HEK293T (cell line): Measurements from ENCODE around the gene ACO2.
A peak's percentile ranks its signal among the peaks of the same experiment; 100 is the strongest.

Experiments
- CTCF ChIA-PET: fragments of 350-600 bp; formaldehyde crosslinking; extraction: SDS; loops from one replicate; lab custom pipeline; 2021; ENCODE audit warnings: antibody characterized with exemption, inconsistent platforms; lab: Yijun Ruan, JAX
- POLR2A ChIA-PET: fragments of 350-600 bp; formaldehyde crosslinking; extraction: SDS; loops from one replicate; lab custom pipeline; 2020; ENCODE audit warnings: antibody characterized with exemption, inconsistent platforms; lab: Yijun Ruan, JAX
- DNase-seq: peaks from one replicate; pipeline ENCODE4 v3.0.0; 2012; ENCODE audit warnings: mixed read lengths; ENCODE audit errors: extremely low spot score
- ARNT ChIP-seq: fragments of 450-650 bp; IDR thresholded peaks from 2 replicates; pipeline ENCODE4 v1.6.1; 2017; ENCODE audit warnings: mild to moderate bottlenecking
- BHLHE40 ChIP-seq: fragments of 450-650 bp; IDR thresholded peaks from 2 replicates; pipeline ENCODE4 v1.6.1; 2016; ENCODE audit warnings: mild to moderate bottlenecking, moderate library complexity, borderline replicate concordance
- CTBP1 ChIP-seq: fragments of 450-650 bp; IDR thresholded peaks from 2 replicates; pipeline ENCODE4 v1.6.1; 2016; ENCODE audit warnings: borderline replicate concordance
- ELF4 ChIP-seq: fragments of 450-650 bp; IDR thresholded peaks from 2 replicates; pipeline ENCODE4 v1.6.1; 2017; ENCODE audit warnings: antibody characterized with exemption
- FOXA1 ChIP-seq: fragments of 450-650 bp; IDR thresholded peaks from 2 replicates; pipeline ENCODE4 v1.6.1; 2016; ENCODE audit warnings: mild to moderate bottlenecking
- FOXK2 ChIP-seq: fragments of 450-650 bp; IDR thresholded peaks from 2 replicates; pipeline ENCODE4 v1.6.1; 2016; ENCODE audit warnings: mild to moderate bottlenecking
- FOXM1 ChIP-seq: fragments of 450-650 bp; IDR thresholded peaks from 2 replicates; pipeline ENCODE4 v1.6.1; 2017; ENCODE audit warnings: mild to moderate bottlenecking, borderline replicate concordance
- HDGF ChIP-seq: fragments of 450-650 bp; IDR thresholded peaks from 2 replicates; pipeline ENCODE4 v1.6.1; 2017; ENCODE audit warnings: antibody characterized with exemption, borderline replicate concordance
- L3MBTL2 ChIP-seq: fragments of 450-650 bp; conservative IDR thresholded peaks from 2 replicates; pipeline ENCODE4 v1.6.1; 2016; ENCODE audit warnings: mild to moderate bottlenecking
- LEF1 ChIP-seq: fragments of 450-650 bp; IDR thresholded peaks from 2 replicates; pipeline ENCODE4 v1.6.1; 2017; ENCODE audit warnings: mild to moderate bottlenecking, borderline replicate concordance
- NFRKB ChIP-seq: fragments of 450-650 bp; IDR thresholded peaks from 2 replicates; pipeline ENCODE4 v1.6.1; 2016; ENCODE audit warnings: mild to moderate bottlenecking, moderate library complexity
- SP1 ChIP-seq: fragments of 450-650 bp; IDR thresholded peaks from 2 replicates; pipeline ENCODE4 v1.6.1; 2017
- SUZ12 ChIP-seq: fragments of 450-650 bp; IDR thresholded peaks from 2 replicates; pipeline ENCODE4 v1.6.1; 2016; ENCODE audit warnings: mild to moderate bottlenecking
- TARDBP ChIP-seq: fragments of 450-650 bp; IDR thresholded peaks from 2 replicates; pipeline ENCODE4 v1.6.1; 2016
- ZNF384 ChIP-seq: fragments of 450-650 bp; IDR thresholded peaks from 2 replicates; pipeline ENCODE4 v1.6.1; 2016
- TF ChIP-seq, protein P1 (sequence below): fragments of 450-650 bp; IDR thresholded peaks from 2 replicates; pipeline ENCODE4 v1.6.1; 2016

The ACO2 gene

DNA sequence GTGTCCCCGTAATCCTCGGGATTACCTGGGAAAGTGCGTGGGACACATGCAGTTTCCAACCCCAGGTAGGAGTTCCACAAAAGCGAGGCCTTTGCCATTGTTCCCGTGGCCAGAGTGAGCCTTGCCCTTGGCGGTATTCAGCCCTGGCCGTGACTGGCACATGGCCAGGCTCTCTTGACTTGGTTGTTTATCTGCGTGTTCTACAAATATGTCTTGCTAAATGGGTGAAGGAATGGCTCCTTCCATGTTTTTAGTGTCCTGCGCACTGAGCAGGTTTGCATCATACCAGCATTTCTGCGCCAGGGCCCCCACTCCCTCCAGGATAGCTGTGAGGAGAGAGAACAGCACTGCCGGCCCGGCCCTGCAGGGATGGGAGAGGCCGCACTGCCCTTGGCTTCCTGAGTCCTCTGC, 55.3 kb downstream of the ACO2 start:
- CTCF ChIA-PET: interaction anchor here (1.0 to 1.2 kb wide), 3 partner anchors 20 to 121 kb away, joined by 4 read pairs; partner anchors contain the start of gene POLR3H
- TF ChIP-seq ZNF384 (no peak), ARNT (no peak), L3MBTL2 (no peak), SUZ12 (no peak), FOXM1 (no peak), CTBP1 (no peak), FOXA1 (no peak), TARDBP (no peak), LEF1 (no peak), SP1 (no peak), ELF4 (no peak), HDGF (no peak), NFRKB (no peak)
- TF ChIP-seq, protein P1, sequence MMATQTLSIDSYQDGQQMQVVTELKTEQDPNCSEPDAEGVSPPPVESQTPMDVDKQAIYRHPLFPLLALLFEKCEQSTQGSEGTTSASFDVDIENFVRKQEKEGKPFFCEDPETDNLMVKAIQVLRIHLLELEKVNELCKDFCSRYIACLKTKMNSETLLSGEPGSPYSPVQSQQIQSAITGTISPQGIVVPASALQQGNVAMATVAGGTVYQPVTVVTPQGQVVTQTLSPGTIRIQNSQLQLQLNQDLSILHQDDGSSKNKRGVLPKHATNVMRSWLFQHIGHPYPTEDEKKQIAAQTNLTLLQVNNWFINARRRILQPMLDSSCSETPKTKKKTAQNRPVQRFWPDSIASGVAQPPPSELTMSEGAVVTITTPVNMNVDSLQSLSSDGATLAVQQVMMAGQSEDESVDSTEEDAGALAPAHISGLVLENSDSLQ: no peak
- DNase-seq: no peak
- POLR2A ChIA-PET: interaction anchor here (1.0 to 1.1 kb wide), 2 partner anchors 56 to 77 kb away, joined by 3 to 4 read pairs; partner anchors contain the start of genes ACO2 and PHF5A

- ChIA-PET CTCF (interaction anchor here (1.0 to 1.2 kb wide), 3 partner anchors 19 to 121 kb away, joined by 4 read pairs; partner anchors contain the start of gene POLR3H), POLR2A (interaction anchor here (1.0 to 1.1 kb wide), 2 partner anchors 56 to 78 kb away, joined by 3 to 4 read pairs; partner anchors contain the start of genes ACO2 and PHF5A)
- TF ChIP-seq SP1 (no peak), NFRKB (no peak), TARDBP (no peak), FOXM1 (no peak), FOXA1 (no peak), ELF4 (no peak)
- DNase-seq: no peak
Observed at GRCh38 chr22:41524809-41525449, 56.0 kb downstream of the ACO2 start.

- DNase-seq: no peak
- CTCF ChIA-PET: interaction anchor here (1.0 to 1.9 kb wide), 4 partner anchors 18 to 123 kb away, joined by 4 to 21 read pairs (median 4); partner anchors contain the start of gene POLR3H
- no peak for TF ChIP-seq FOXM1
- no peak for TF ChIP-seq FOXA1
- no peak for TF ChIP-seq BHLHE40
- TF ChIP-seq TARDBP: no peak
- TF ChIP-seq ELF4: no peak
- no peak for TF ChIP-seq ARNT
- TF ChIP-seq ZNF384: no peak
- no peak for TF ChIP-seq HDGF
- no peak for TF ChIP-seq L3MBTL2
- TF ChIP-seq CTBP1: no peak
- TF ChIP-seq LEF1: no peak
- TF ChIP-seq SUZ12: no peak
- no peak for TF ChIP-seq FOXK2
- no peak for TF ChIP-seq SP1
- TF ChIP-seq, protein P1: no peak
- no peak for TF ChIP-seq NFRKB
- POLR2A ChIA-PET: interaction anchor here (1.0 to 1.1 kb wide), 2 partner anchors 57 to 79 kb away, joined by 3 to 4 read pairs; partner anchors contain the start of genes ACO2 and PHF5A
Observed at GRCh38 chr22:41525450-41526225, 56.7 kb downstream of the ACO2 start.

DNA sequence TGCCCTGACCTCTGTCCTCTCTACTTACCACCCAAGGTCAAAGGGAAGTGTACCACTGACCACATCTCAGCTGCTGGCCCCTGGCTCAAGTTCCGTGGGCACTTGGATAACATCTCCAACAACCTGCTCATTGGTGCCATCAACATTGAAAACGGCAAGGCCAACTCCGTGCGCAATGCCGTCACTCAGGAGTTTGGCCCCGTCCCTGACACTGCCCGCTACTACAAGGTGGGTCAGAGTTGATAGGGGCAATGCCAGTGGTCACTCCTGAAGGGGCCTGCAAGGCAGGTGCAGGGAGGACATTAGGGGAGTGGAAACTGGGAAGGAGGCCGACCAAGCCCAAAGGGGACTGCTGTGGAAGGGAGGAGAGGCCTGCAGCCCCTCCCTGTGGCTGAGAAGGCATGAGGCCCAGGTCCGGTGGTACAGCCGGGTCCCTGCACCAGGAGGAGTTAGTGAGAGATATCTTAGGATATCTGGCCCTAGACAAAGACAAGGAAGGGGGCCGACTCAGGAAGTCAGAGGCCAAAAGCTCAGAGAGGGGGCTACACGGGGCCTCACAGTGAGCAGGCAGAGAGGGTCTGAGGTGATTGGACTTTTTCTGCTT, 57.4 kb downstream of the ACO2 start:
- no peak for DNase-seq
- ChIA-PET POLR2A (interaction anchor here (1.0 to 1.6 kb wide), 4 partner anchors 58 to 114 kb away, joined by 3 to 4 read pairs (median 3); partner anchors contain the start of genes ACO2, PHF5A, PMM1 and TOB2), CTCF (interaction anchor here (0.6 to 1.9 kb wide), 3 partner anchors 9 to 124 kb away, joined by 6 to 21 read pairs (median 9); no protein-coding TSS in a partner anchor)
- no peak for TF ChIP-seq BHLHE40
- no peak for TF ChIP-seq TARDBP
- TF ChIP-seq SP1: no peak
- no peak for TF ChIP-seq SUZ12
- no peak for TF ChIP-seq HDGF
- TF ChIP-seq ARNT: no peak
- no peak for TF ChIP-seq LEF1
- TF ChIP-seq FOXK2: no peak
- TF ChIP-seq CTBP1: no peak
- no peak for TF ChIP-seq L3MBTL2
- TF ChIP-seq FOXM1: no peak
- TF ChIP-seq ELF4: no peak
- TF ChIP-seq FOXA1: no peak

DNA sequence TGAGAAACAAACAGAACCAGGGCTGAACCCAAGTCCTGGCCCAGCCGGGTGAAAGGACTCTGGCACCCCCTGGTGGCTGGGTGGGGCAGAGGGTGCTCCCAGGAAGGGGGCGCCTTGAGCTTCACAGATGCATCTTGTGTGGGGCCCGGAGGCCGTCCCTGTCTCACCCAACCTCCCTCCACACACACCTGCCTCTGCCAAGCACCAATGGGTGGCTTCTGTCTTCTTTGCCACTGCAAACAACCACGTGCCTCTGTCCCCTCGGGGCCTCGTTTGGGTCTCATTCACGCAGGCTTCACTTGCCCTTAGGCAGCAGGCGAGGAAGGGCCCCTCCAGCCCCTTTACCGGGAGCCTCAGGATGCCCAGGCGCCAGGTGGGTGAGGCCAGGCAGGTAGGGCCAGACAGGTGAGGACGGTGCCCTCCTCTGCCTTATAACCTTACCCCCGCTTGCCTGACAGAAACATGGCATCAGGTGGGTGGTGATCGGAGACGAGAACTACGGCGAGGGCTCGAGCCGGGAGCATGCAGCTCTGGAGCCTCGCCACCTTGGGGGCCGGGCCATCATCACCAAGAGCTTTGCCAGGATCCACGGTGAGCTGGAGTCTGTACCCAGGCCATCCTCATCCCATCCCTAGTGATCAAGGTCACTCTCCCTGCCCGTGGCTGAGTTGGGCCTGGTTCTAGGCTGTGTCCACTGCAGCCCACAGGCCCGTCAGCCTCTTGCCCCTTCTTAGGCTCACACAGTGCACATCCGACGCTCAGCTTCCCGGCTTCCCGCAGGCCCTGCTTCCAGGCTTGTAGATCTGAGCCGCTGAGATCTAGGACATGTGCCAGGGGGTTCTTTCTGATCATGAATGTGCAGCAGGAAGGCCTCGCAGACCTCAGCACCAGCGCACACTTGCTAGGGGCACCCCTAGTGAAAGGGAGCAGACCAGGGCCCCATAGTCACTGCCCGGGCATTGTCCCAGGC, 58.2 kb downstream of the ACO2 start:
- DNase-seq: peak; percentile 67
- TF ChIP-seq LEF1: no peak
- no peak for TF ChIP-seq FOXK2
- TF ChIP-seq TARDBP: no peak
- POLR2A ChIA-PET: interaction anchor here (1.0 to 1.6 kb wide), 4 partner anchors 59 to 114 kb away, joined by 3 to 4 read pairs (median 3); partner anchors contain the start of genes ACO2, PHF5A, PMM1 and TOB2
- CTCF ChIA-PET: interaction anchor here (0.6 to 1.9 kb wide), 6 partner anchors 10 to 146 kb away, joined by 3 to 21 read pairs (median 5); partner anchors contain the start of gene TEF
